Dendritic cell treated with granulocyte-macrophage colony-stimulating factor and Interleukin-4, amounts not matched to agents 40 ng/mL and 50 ng/mL, for 4 days (primary cell): ENCODE results near the gene NFATC2.

Experiments used
- H3K27ac Mint-ChIP-seq: one replicate; pipeline ENCODE4 v1.8.0; 2022; ENCODE audit warnings: mild to moderate bottlenecking, mixed read lengths
- H3K27me3 Mint-ChIP-seq: one replicate; pipeline ENCODE4 v1.8.0; 2022; ENCODE audit warnings: mild to moderate bottlenecking, mixed read lengths
- H3K36me3 Mint-ChIP-seq: one replicate; pipeline ENCODE4 v1.8.0; 2022; ENCODE audit warnings: low read depth, mixed read lengths
- H3K4me1 Mint-ChIP-seq: one replicate; pipeline ENCODE4 v1.8.0; 2022; ENCODE audit warnings: low read depth, mixed read lengths
- H3K4me3 Mint-ChIP-seq: one replicate; pipeline ENCODE4 v1.8.0; 2022; ENCODE audit warnings: mild to moderate bottlenecking, moderate library complexity, mixed read lengths
- H3K9me3 Mint-ChIP-seq: one replicate; pipeline ENCODE4 v1.8.0; 2022; ENCODE audit warnings: mixed read lengths
- intact Hi-C: fragments of 100-400 bp; cut with micrococcal nuclease; formaldehyde crosslinking; loops from one replicate; pipeline ENCODE4 v1.15.0; 2022

Gene NFATC2

GRCh38 chr20:51378171-51378928, 164.2 kb downstream of the NFATC2 start:
- no peaks in the 10 kb centered on the region for H3K9me3 Mint-ChIP-seq
- intact Hi-C loops: no loop called here
- H3K4me3 Mint-ChIP-seq: no peak overlapping the region
- no peaks in the 10 kb centered on the region for H3K36me3 Mint-ChIP-seq
- peaks cover 6% of the 10 kb centered on the region for H3K4me1 Mint-ChIP-seq
- H3K27me3 Mint-ChIP-seq: peaks cover 10% of the 10 kb centered on the region
- no peak overlapping the region for H3K27ac Mint-ChIP-seq

DNA sequence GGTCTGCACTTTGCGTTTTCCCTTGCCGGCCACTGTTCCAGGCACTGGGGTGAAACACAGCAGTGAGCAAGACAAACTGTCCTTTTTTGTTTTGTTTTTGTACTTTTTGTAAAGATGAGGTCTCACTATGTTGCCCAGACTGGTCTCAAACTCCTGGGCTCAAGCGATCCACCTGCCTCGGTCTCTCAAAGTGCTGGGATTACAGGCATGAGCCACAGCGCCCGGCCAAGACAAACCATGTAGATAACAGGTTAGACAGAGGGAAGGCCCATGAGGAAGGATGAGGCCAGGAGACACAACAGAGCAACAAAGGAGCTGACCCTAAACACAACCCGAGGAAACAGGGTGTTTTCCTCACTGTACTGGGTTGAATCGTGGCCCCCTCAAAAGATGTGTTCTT, 165.4 kb downstream of the NFATC2 start:
- Mint-ChIP-seq H3K36me3 (no peaks in the 10 kb centered on the region), H3K9me3 (no peaks in the 10 kb centered on the region), H3K27ac (no peak overlapping the region), H3K4me1 (peaks cover 6% of the 10 kb centered on the region), H3K27me3 (peaks cover 10% of the 10 kb centered on the region), H3K4me3 (no peak overlapping the region)
- intact Hi-C loops: no loop called here

DNA sequence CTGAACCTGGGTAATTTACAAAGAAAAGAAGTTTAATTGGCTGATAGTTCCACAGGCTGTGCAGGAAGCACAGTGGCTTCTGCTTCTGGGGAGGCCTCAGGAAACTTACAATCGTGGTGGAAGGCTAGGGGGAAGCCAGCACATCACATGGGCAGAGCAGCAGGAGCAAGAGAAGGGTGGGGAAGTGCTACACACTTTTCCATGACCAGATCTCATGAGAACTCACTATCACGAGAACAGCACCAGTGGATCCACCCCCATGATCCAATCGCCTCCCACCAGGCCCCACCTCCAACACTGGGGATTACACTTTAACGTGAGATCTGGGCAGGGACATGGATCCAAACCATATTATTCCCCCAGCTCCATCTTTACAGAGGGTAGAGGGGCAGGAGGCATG, 166.4 kb downstream of the NFATC2 start:
- peaks cover 9% of the 10 kb centered on the region for H3K27me3 Mint-ChIP-seq
- no peaks in the 10 kb centered on the region for H3K9me3 Mint-ChIP-seq
- no peaks in the 10 kb centered on the region for H3K36me3 Mint-ChIP-seq
- H3K4me3 Mint-ChIP-seq: no peak overlapping the region
- peaks cover 6% of the 10 kb centered on the region for H3K4me1 Mint-ChIP-seq
- intact Hi-C loops: no loop called here
- no peak overlapping the region for H3K27ac Mint-ChIP-seq

GRCh38 chr20:51375561-51375960, 167.0 kb downstream of the NFATC2 start:
- H3K4me1 Mint-ChIP-seq: peaks cover 6% of the 10 kb centered on the region
- H3K27me3 Mint-ChIP-seq: peaks cover 7% of the 10 kb centered on the region
- intact Hi-C loops: no loop called here
- no peak overlapping the region for H3K4me3 Mint-ChIP-seq
- no peak overlapping the region for H3K27ac Mint-ChIP-seq
- H3K36me3 Mint-ChIP-seq: no peaks in the 10 kb centered on the region
- H3K9me3 Mint-ChIP-seq: no peaks in the 10 kb centered on the region

DNA sequence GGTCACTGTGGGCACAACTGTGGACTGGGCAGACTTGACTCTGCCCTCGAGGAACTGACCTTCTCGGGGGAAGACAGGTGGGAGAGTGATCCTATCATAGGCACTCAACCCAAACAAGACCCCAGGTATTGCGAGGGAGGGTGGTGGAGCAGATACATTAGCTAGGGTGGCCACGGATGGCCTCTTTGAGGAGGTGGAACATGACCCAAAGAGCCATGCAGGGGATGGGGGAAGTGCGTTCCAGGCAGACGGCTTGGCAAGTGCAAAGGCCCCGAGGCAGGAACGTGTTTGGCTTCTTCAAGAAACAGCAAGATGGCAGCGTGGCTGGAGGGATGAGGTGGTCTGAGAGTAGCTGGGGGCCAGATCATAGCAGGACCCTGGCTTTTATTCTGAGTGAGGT, 167.6 kb downstream of the NFATC2 start:
- H3K27ac Mint-ChIP-seq: no peak overlapping the region
- no peaks in the 10 kb centered on the region for H3K9me3 Mint-ChIP-seq
- peaks cover 7% of the 10 kb centered on the region for H3K27me3 Mint-ChIP-seq
- peaks cover 6% of the 10 kb centered on the region for H3K4me1 Mint-ChIP-seq
- H3K36me3 Mint-ChIP-seq: no peaks in the 10 kb centered on the region
- intact Hi-C loops: no loop called here
- no peak overlapping the region for H3K4me3 Mint-ChIP-seq

GRCh38 chr20:51374456-51374830, 168.1 kb downstream of the NFATC2 start:
- peaks cover 7% of the 10 kb centered on the region for H3K27me3 Mint-ChIP-seq
- H3K9me3 Mint-ChIP-seq: no peaks in the 10 kb centered on the region
- peaks cover 2% of the 10 kb centered on the region for H3K4me1 Mint-ChIP-seq
- no peaks in the 10 kb centered on the region for H3K36me3 Mint-ChIP-seq
- no peak overlapping the region for H3K27ac Mint-ChIP-seq
- H3K4me3 Mint-ChIP-seq: no peak overlapping the region
- intact Hi-C loops: no loop called here

DNA sequence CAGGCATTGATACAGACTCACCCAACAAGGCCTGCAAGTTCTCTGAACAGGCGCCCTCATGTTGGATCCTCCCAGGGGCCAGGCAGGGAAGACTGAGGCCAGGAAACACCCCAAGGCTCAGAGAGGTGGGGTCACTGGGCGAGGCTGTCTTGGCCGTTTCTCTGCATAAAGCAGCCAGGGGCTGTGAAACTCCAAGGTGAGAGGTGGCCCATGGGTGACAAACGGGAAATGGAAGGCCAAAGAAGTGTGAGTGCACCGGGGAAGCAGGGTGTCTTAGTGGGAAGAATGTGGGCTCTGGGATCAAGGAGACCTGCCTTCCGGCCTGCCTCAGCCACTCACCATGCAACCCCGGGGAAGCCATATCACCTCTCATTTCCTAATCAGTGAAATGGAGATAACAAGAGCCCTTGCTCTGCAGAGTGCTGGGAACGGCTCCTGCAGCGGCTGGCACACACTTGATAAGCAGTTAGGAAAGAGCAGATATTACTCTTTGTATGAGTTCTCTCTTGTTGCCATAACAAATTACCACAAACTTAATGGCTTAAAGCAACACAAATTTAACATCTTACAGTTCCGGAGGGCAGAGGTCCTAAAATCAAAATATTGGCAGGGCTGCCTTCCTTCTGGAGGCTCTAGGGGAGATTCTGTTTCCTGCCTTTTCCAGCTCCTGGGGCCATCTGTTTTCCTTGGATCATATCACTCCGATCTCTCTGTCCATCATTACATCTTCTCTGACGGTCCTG, 168.6 kb downstream of the NFATC2 start:
- H3K4me3 Mint-ChIP-seq: no peak overlapping the region
- intact Hi-C loops: no loop called here
- H3K9me3 Mint-ChIP-seq: no peaks in the 10 kb centered on the region
- H3K36me3 Mint-ChIP-seq: no peaks in the 10 kb centered on the region
- H3K27ac Mint-ChIP-seq: no peak overlapping the region
- H3K4me1 Mint-ChIP-seq: no peaks in the 10 kb centered on the region
- H3K27me3 Mint-ChIP-seq: peaks cover 7% of the 10 kb centered on the region

DNA sequence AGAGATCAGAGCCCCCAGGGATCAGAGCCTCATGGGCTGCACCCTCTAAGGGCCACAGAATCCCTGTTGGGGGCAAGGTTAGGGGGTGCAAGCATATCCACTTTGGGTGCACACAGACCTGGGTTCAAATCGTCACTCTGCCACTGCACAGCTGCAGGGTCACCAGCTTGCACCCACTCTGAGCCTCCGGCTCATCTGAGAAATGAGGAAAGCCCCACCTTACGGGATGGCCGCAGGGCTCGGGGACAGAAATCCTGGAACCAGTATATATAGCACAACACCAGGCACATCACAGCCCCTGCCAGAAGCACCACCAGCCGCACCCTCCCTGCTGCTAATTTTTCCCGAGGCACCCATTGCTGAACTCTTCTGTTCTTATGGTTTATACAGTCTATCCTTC, 169.6 kb downstream of the NFATC2 start:
- no peak overlapping the region for H3K27ac Mint-ChIP-seq
- no peaks in the 10 kb centered on the region for H3K9me3 Mint-ChIP-seq
- no peak overlapping the region for H3K4me3 Mint-ChIP-seq
- intact Hi-C loops: loop anchor here (1.0 kb wide), 2 partner anchors 222 to 251 kb away; no protein-coding TSS in a partner anchor
- H3K27me3 Mint-ChIP-seq: peaks cover 6% of the 10 kb centered on the region
- H3K4me1 Mint-ChIP-seq: no peaks in the 10 kb centered on the region
- no peaks in the 10 kb centered on the region for H3K36me3 Mint-ChIP-seq

DNA sequence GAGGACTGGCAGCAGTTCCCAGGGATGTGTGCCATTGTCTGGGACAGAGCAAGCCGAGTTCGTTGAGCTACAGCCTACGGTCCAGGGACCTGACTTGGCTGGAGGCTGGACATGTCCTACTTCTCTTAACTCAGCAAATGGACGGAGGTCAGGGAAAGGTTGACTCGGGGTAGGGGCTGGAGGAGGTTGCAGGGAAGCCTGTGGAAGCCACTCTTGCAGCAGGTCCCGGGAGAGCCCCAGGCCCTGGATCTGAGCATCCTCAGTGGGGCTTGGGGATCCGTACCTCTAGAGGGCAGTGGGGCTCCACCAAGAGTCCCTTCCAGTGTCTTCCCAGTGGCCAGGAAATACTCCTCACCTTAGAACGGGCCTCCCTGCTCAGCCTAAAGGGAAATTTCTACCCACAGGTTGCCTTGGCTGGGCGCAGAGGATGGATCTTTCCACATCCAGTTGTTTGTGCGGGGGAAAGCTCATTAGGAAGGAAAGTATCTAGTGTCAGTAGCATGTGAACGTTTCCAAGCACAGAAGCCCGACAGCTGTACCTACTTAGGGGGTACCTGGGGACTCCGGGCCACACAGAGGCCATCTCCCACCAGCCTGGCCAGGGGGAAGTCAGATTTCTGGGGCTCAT, 170.2 kb downstream of the NFATC2 start:
- peaks cover 5% of the 10 kb centered on the region for H3K27me3 Mint-ChIP-seq
- intact Hi-C loops: loop anchor here (1.0 kb wide), 2 partner anchors 223 to 252 kb away; no protein-coding TSS in a partner anchor
- no peak overlapping the region for H3K4me3 Mint-ChIP-seq
- no peak overlapping the region for H3K27ac Mint-ChIP-seq
- no peaks in the 10 kb centered on the region for H3K4me1 Mint-ChIP-seq
- no peaks in the 10 kb centered on the region for H3K9me3 Mint-ChIP-seq
- no peaks in the 10 kb centered on the region for H3K36me3 Mint-ChIP-seq

- Mint-ChIP-seq H3K4me3 (no peak overlapping the region), H3K27me3 (peaks cover 5% of the 10 kb centered on the region), H3K36me3 (no peaks in the 10 kb centered on the region), H3K27ac (no peak overlapping the region), H3K9me3 (no peaks in the 10 kb centered on the region), H3K4me1 (no peaks in the 10 kb centered on the region)
- intact Hi-C loops: loop anchor here (1.0 kb wide), 2 partner anchors 224 to 253 kb away; no protein-coding TSS in a partner anchor
Measured at GRCh38 chr20:51371720-51372119, 170.8 kb downstream of the NFATC2 start.

DNA sequence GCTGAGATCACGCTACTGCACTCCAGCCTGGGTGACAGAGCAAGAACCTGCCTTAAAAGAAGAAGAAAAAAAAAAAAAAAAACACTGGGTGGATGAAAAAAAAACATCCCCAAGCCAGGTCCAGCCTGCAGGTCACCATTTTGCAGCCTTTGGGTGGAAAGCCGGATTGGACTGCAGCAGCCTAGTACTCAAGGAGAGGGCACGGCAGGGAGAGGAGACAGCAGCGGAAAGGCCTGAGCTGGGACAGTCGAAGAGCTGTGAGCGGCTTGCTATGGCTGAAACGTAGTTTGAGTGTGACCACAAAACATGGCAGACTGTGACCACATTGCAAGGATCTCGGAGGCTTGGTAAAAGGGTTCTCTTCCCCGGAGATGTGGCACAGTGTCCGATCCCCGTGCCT, 173.0 kb downstream of the NFATC2 start:
- no peaks in the 10 kb centered on the region for H3K9me3 Mint-ChIP-seq
- H3K27ac Mint-ChIP-seq: no peak overlapping the region
- intact Hi-C loops: no loop called here
- no peaks in the 10 kb centered on the region for H3K4me1 Mint-ChIP-seq
- H3K4me3 Mint-ChIP-seq: no peak overlapping the region
- no peaks in the 10 kb centered on the region for H3K36me3 Mint-ChIP-seq
- H3K27me3 Mint-ChIP-seq: peaks cover 2% of the 10 kb centered on the region

- intact Hi-C loops: no loop called here
- Mint-ChIP-seq H3K27ac (no peak overlapping the region), H3K9me3 (peaks cover 6% of the 10 kb centered on the region)
Measured at GRCh38 chr20:51368461-51369211, 173.9 kb downstream of the NFATC2 start.

GRCh38 chr20:51366155-51366886, 176.2 kb downstream of the NFATC2 start:
- intact Hi-C loops: no loop called here
- H3K4me3 Mint-ChIP-seq: no peak overlapping the region
- no peak overlapping the region for H3K27ac Mint-ChIP-seq
- no peaks in the 10 kb centered on the region for H3K36me3 Mint-ChIP-seq
- H3K27me3 Mint-ChIP-seq: peaks cover 1% of the 10 kb centered on the region
- H3K9me3 Mint-ChIP-seq: peaks cover 9% of the 10 kb centered on the region
- no peaks in the 10 kb centered on the region for H3K4me1 Mint-ChIP-seq

More at GRCh38 chr20:51368461-51369211, 173.9 kb downstream of the NFATC2 start:
- Mint-ChIP-seq H3K36me3 (no peaks in the 10 kb centered on the region), H3K4me3 (no peak overlapping the region), H3K27me3 (peaks cover 1% of the 10 kb centered on the region), H3K4me1 (no peaks in the 10 kb centered on the region)
